IMR-90 (cell line): Measurements from ENCODE around the gene RAN. TPM values are rescaled to one million over a fixed set of nuclear protein-coding genes. Genes with fewer than 3 reads are reported as not detected.
"Not testable (repeated sequence)": the region's sequence is repeated elsewhere in the genome, so short reads cannot be mapped to it uniquely, and the experiment has no call there.

Experiments
- ATAC-seq: fragments of 200-7000 bp; cut with Tn5 transposase; 2 replicates; pipeline ENCODE4 v1.9.1; 2020; ENCODE audit warnings: low read depth, mild to moderate bottlenecking, moderate library complexity
- BruUV-seq: library from RNA; stranded (reverse); fragments of 400-500 nt; replicated peaks from 2 replicates; lab custom pipeline; 2021; lab: Mats Ljungman, UMichigan
- CTCF ChIA-PET: fragments of 300-600 bp; formaldehyde crosslinking; extraction: SDS; loops from one replicate; lab custom pipeline; 2021; ENCODE audit warnings: antibody characterized with exemption; lab: Yijun Ruan, JAX
- POLR2A ChIA-PET: fragments of 300-600 bp; sonication (Branson Sonifier 250); formaldehyde crosslinking; loops from one replicate; lab custom pipeline; 2022; ENCODE audit warnings: antibody characterized with exemption; ENCODE audit not compliant: unreplicated experiment; lab: Charles Lee
- DNase-seq: peaks from one replicate; pipeline ENCODE4 v3.0.0; 2013
- H2AFZ ChIP-seq: replicated peaks from 2 replicates; pipeline ENCODE3; 2013; ENCODE audit warnings: low read length, mild to moderate bottlenecking; ENCODE audit not compliant: poor library complexity
- H2AK5ac ChIP-seq: 2 replicates; pipeline ENCODE4 v1.6.1; 2013; ENCODE audit warnings: low read depth, low read length, inconsistent platforms
- H2AK9ac ChIP-seq: replicated peaks from 2 replicates; pipeline ENCODE3; 2013; ENCODE audit warnings: mild to moderate bottlenecking, low read depth, low read length, moderate library complexity; ENCODE audit not compliant: poor library complexity
- H2BK120ac ChIP-seq: 2 replicates; pipeline ENCODE4 v1.6.1; 2013; ENCODE audit warnings: low read depth, low read length, inconsistent platforms
- H2BK15ac ChIP-seq: 3 replicates; pipeline ENCODE4 v1.6.1; 2013; ENCODE audit warnings: low read depth, low read length, inconsistent platforms
- H2BK20ac ChIP-seq: 2 replicates; pipeline ENCODE4 v1.6.1; 2013; ENCODE audit warnings: low read depth, mild to moderate bottlenecking, inconsistent platforms, low read length, moderate library complexity
- H2BK5ac ChIP-seq: 2 replicates; pipeline ENCODE4 v1.6.1; 2013; ENCODE audit warnings: mild to moderate bottlenecking, low read depth, low read length, inconsistent platforms; ENCODE audit not compliant: poor library complexity, severe bottlenecking
- H3K14ac ChIP-seq: replicated peaks from 2 replicates; pipeline ENCODE4 v1.6.1; 2013; ENCODE audit warnings: low read depth, low read length, inconsistent platforms
- H3K18ac ChIP-seq: 2 replicates; pipeline ENCODE4 v1.6.1; 2013; ENCODE audit warnings: low read depth, low read length, control low read depth
- H3K23ac ChIP-seq: 2 replicates; pipeline ENCODE4 v1.6.1; 2013; ENCODE audit warnings: low read depth, low read length, inconsistent platforms
- H3K27ac ChIP-seq: 2 replicates; pipeline ENCODE4 v1.5.1; 2013; ENCODE audit warnings: mild to moderate bottlenecking, control low read depth, low read length; ENCODE audit not compliant: insufficient read depth
- H3K27me3 ChIP-seq: 2 replicates; pipeline ENCODE4 v1.6.1; 2013; ENCODE audit warnings: low read length; ENCODE audit not compliant: control insufficient read depth, insufficient read depth
- H3K36me3 ChIP-seq: 2 replicates; pipeline ENCODE4 v1.6.1; 2013; ENCODE audit warnings: low read length, mixed read lengths; ENCODE audit not compliant: control insufficient read depth, insufficient read depth
- H3K4ac ChIP-seq: 2 replicates; pipeline ENCODE4 v1.6.1; 2013; ENCODE audit warnings: low read depth, low read length, inconsistent platforms
- H3K4me1 ChIP-seq: 2 replicates; pipeline ENCODE4 v1.6.1; 2013; ENCODE audit warnings: low read length, mixed read lengths; ENCODE audit not compliant: control insufficient read depth, insufficient read depth
- H3K4me2 ChIP-seq: 2 replicates; pipeline ENCODE4 v1.6.1; 2013; ENCODE audit warnings: low read depth, mild to moderate bottlenecking, control low read depth, low read length, moderate library complexity
- H3K4me3 ChIP-seq: 2 replicates; pipeline ENCODE4 v1.5.1; 2013; ENCODE audit warnings: low read depth, mild to moderate bottlenecking, control low read depth, low read length, moderate library complexity; ENCODE audit not compliant: insufficient read depth
- H3K56ac ChIP-seq: 2 replicates; pipeline ENCODE4 v1.6.1; 2013; ENCODE audit warnings: low read length, inconsistent platforms; ENCODE audit not compliant: insufficient read depth; ENCODE audit errors: extremely low read depth
- H3K79me1 ChIP-seq, 2 experiments: 2 replicates each; pipeline ENCODE4 v1.6.1; 2013; ENCODE audit warnings: low read length in 2 of 2, inconsistent platforms in 1 of 2, low read depth in 1 of 2
- H3K9ac ChIP-seq: 2 replicates; pipeline ENCODE4 v1.6.1; 2013; ENCODE audit warnings: low read depth, low read length, control low read depth
- H3K9me1 ChIP-seq: 2 replicates; pipeline ENCODE4 v1.6.1; 2013; ENCODE audit warnings: low read length, inconsistent platforms; ENCODE audit not compliant: insufficient read depth
- H3K9me3 ChIP-seq: 2 replicates; pipeline ENCODE4 v1.6.1; 2013; ENCODE audit warnings: low read length; ENCODE audit not compliant: control insufficient read depth, insufficient read depth
- H4K20me1 ChIP-seq: 2 replicates; pipeline ENCODE4 v1.6.1; 2013; ENCODE audit warnings: low read length, inconsistent platforms; ENCODE audit not compliant: insufficient read depth
- H4K5ac ChIP-seq: 2 replicates; pipeline ENCODE4 v1.6.1; 2013; ENCODE audit warnings: mild to moderate bottlenecking, low read depth, low read length, control low read depth
- H4K8ac ChIP-seq, 2 experiments: 2 replicates each; pipeline ENCODE4 v1.6.1; 2013; ENCODE audit warnings: low read depth in 2 of 2, low read length in 2 of 2, control low read depth in 1 of 2, inconsistent platforms in 1 of 2
- H4K91ac ChIP-seq: 2 replicates; pipeline ENCODE4 v1.6.1; 2013; ENCODE audit warnings: low read depth, low read length, inconsistent platforms; ENCODE audit not compliant: insufficient read depth
- MAZ ChIP-seq: IDR thresholded peaks from 2 replicates; pipeline ENCODE4 v1.6.1; 2012; ENCODE audit warnings: low read depth, mild to moderate bottlenecking, low read length, improper control_type of control experiment, moderate library complexity, borderline replicate concordance
- NFE2L2 ChIP-seq: fragments of 150-350 bp; IDR thresholded peaks from 2 replicates; pipeline ENCODE4 v1.6.1; 2016; ENCODE audit warnings: low read depth, mild to moderate bottlenecking, low read length
- RFX5 ChIP-seq: IDR thresholded peaks from 2 replicates; pipeline ENCODE4 v1.8.0; 2012; ENCODE audit warnings: low read depth, mild to moderate bottlenecking, low read length, moderate library complexity
- SMC3 ChIP-seq: fragments of 150-350 bp; IDR thresholded peaks from 2 replicates; pipeline ENCODE4 v1.6.1; 2016; ENCODE audit warnings: low read depth, mild to moderate bottlenecking, antibody characterized with exemption, low read length, moderate library complexity
- WGBS, 2 experiments: methylation state at CpG; one replicate each; pipeline versions ENCODE4 v1.1.5 to v1.1.7; 2013; ENCODE audit warnings: missing lambda C conversion rate in 2 of 2; ENCODE audit not compliant: insufficient read length in 1 of 2; ENCODE audit errors: extremely low coverage in 2 of 2; 5-methylcytosine and 5-hydroxymethylcytosine counted together
- dilution Hi-C: fragments of 300-500 bp; cut with HindIII; formaldehyde crosslinking; loops from one replicate; pipeline ENCODE4 v1.14.3; 2018; ENCODE audit warnings: low sequenced_read_pairs; ENCODE audit not compliant: unreplicated experiment
- in situ Hi-C: fragments of 300-500 bp; cut with MboI; formaldehyde crosslinking; loops from 3 replicates; pipeline ENCODE4 v1.14.3; 2019; ENCODE audit warnings: low sequenced_read_pairs, inconsistent platforms, mixed read lengths
- intact Hi-C: fragments of 100-400 bp; cut with micrococcal nuclease; formaldehyde crosslinking; loops from 2 replicates; pipeline ENCODE4 v1.10.0; 2022
- polyA plus RNA-seq, 3 experiments: library from polyadenylated mRNA; depleted of rRNA; stranded (reverse); fragments of >200 nt; gene quantifications; 2 replicates each; pipeline ENCODE4 v1.2.3, GENCODE V29; 2012; ENCODE audit warnings: low replicate concordance in 1 of 3
- total RNA-seq: library from RNA; depleted of rRNA; stranded (reverse); fragments of >200 nt; gene quantifications from 2 replicates; pipeline ENCODE4 v1.2.3, GENCODE V29; 2012

The RAN gene
- total and polyA plus RNA-seq, 2 of the 4 experiments (the other 2 are of a cell fraction) = 910 to 984 TPM

- no peak overlapping the region for H4K91ac ChIP-seq
- no CpG with 5 or more reads among the region's 4 CpGs for WGBS, 2 experiments
- no peak overlapping the region for H3K4me3 ChIP-seq
- H2BK20ac ChIP-seq = no peak overlapping the region
- no peaks in the 10 kb centered on the region for H3K4me1 ChIP-seq
- ChIA-PET CTCF (no interaction called here), POLR2A (no interaction called here)
- no peak overlapping the region for H3K4me2 ChIP-seq
- H2BK15ac ChIP-seq = no peak overlapping the region
- no peak overlapping the region for H3K56ac ChIP-seq
- H3K9me1 ChIP-seq = no peaks in the 10 kb centered on the region
- H3K14ac ChIP-seq = no peak overlapping the region
- no peak overlapping the region for H2AFZ ChIP-seq
- DNase-seq (no peak), ATAC-seq (no peak)
- no peak overlapping the region for H2AK9ac ChIP-seq
- no peak overlapping the region for H3K4ac ChIP-seq
- no peak overlapping the region for H3K23ac ChIP-seq
- H2AK5ac ChIP-seq = no peak overlapping the region
- no peaks in the 10 kb centered on the region for H3K27me3 ChIP-seq
- peaks cover 3% of the 10 kb centered on the region for H3K9me3 ChIP-seq
- no peak overlapping the region for H3K27ac ChIP-seq
- H2BK5ac ChIP-seq = no peak overlapping the region
- no peak overlapping the region for H4K5ac ChIP-seq
- H3K36me3 ChIP-seq = no peaks in the 10 kb centered on the region
- no peak overlapping the region for H3K9ac ChIP-seq
- H3K79me1 ChIP-seq = no peaks in the 10 kb centered on the region
- H2BK120ac ChIP-seq = no peak overlapping the region
- dilution Hi-C loops (no loop called here), in situ Hi-C loops (no loop called here), intact Hi-C loops (no loop called here)
- no TSS peak for BruUV-seq
- H3K18ac ChIP-seq = no peak overlapping the region
- H4K20me1 ChIP-seq = no peaks in the 10 kb centered on the region
- H4K8ac ChIP-seq = no peak overlapping the region
- TF ChIP-seq RFX5 = no peak
- TF ChIP-seq NFE2L2 = no peak
- TF ChIP-seq SMC3 = no peak
- TF ChIP-seq MAZ = no peak
Measured at GRCh38 chr12:130862161-130862560, 9.7 kb upstream of the RAN start.

DNA sequence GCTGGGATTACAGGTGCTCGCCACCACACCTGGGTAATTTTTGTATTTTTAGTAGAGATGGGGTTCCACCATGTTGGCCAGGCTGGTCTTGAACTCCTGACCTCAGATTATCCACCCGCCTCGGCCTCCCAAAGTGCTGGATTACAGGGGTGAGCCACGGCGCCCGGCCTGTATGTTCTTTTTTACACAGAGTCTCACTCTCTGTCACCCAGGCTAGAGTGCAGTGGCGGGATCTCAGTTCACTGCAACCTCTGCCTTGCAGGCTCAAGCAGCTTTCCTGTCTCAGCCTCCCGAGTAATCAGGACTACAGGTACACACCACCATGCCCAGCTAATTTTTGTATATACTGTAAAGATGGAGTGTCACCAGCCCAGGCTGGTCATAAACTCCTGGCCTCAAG lies 9.1 kb upstream of the RAN start:
- dilution Hi-C loops, H2AK9ac ChIP-seq, H3K79me1 ChIP-seq, H4K5ac ChIP-seq, H3K4ac ChIP-seq, H3K9ac ChIP-seq, H3K36me3 ChIP-seq, H2BK120ac ChIP-seq, H3K27ac ChIP-seq, H4K91ac ChIP-seq, intact Hi-C loops, H2AFZ ChIP-seq, H4K8ac ChIP-seq, BruUV-seq, H3K56ac ChIP-seq, H3K18ac ChIP-seq, H2BK15ac ChIP-seq, ATAC-seq, DNase-seq, H4K20me1 ChIP-seq, H3K4me1 ChIP-seq, in situ Hi-C loops, H2BK5ac ChIP-seq, H3K23ac ChIP-seq, H2AK5ac ChIP-seq, H3K27me3 ChIP-seq, H3K4me3 ChIP-seq, H3K14ac ChIP-seq, H3K4me2 ChIP-seq, H3K9me1 ChIP-seq, H2BK20ac ChIP-seq, CTCF ChIA-PET, H3K9me3 ChIP-seq, POLR2A ChIA-PET: not testable (repeated sequence)
- WGBS, 2 experiments = no CpG with 5 or more reads among the region's 8 CpGs
